SK-N-MC (cell line): Measurements from ENCODE around the gene RNF112.

ENCODE experiments used
- DNase-seq: peaks from one replicate; pipeline ENCODE4 v3.0.0-alpha.2; 2011; ENCODE audit warnings: low read depth, low spot score
- H3K27ac ChIP-seq: fragments of 200-600 bp; sonication (generic); 2 replicates; pipeline ENCODE4 v1.5.1; 2016; ENCODE audit warnings: mixed run types
- H3K36me3 ChIP-seq: fragments of 200-600 bp; sonication (generic); 2 replicates; pipeline ENCODE4 v1.6.1; 2017; ENCODE audit warnings: antibody characterized with exemption, low read length, mixed read lengths; ENCODE audit not compliant: insufficient read depth
- H3K4me3 ChIP-seq: fragments of 200-600 bp; sonication (generic); 2 replicates; pipeline ENCODE4 v1.5.1; 2016
- H3K9ac ChIP-seq: fragments of 200-600 bp; sonication (generic); 2 replicates; pipeline ENCODE4 v1.8.0; 2017; ENCODE audit warnings: mixed run types, mixed read lengths; ENCODE audit not compliant: insufficient read length
- H3K9me3 ChIP-seq: fragments of 200-600 bp; sonication (generic); 2 replicates; pipeline ENCODE4 v1.6.1; 2017; ENCODE audit warnings: low read depth, mild to moderate bottlenecking, antibody characterized with exemption, low read length, moderate library complexity, mixed read lengths
- EZH2 ChIP-seq: fragments of 200-600 bp; sonication (generic); IDR thresholded peaks from one replicate; pipeline ENCODE4 v1.6.1; 2017; ENCODE audit warnings: antibody characterized with exemption
- FOXP2 ChIP-seq: optimal IDR thresholded peaks from 2 replicates; pipeline ENCODE3; 2011; ENCODE audit warnings: mild to moderate bottlenecking, moderate library complexity; ENCODE audit not compliant: insufficient read depth; ENCODE audit errors: extremely low read length, control extremely low read depth
- POLR2AphosphoS5 ChIP-seq: IDR thresholded peaks from 2 replicates; pipeline ENCODE4 v1.6.1; 2012; ENCODE audit warnings: mild to moderate bottlenecking, low read depth, low read length, borderline replicate concordance

The RNF112 gene

DNA sequence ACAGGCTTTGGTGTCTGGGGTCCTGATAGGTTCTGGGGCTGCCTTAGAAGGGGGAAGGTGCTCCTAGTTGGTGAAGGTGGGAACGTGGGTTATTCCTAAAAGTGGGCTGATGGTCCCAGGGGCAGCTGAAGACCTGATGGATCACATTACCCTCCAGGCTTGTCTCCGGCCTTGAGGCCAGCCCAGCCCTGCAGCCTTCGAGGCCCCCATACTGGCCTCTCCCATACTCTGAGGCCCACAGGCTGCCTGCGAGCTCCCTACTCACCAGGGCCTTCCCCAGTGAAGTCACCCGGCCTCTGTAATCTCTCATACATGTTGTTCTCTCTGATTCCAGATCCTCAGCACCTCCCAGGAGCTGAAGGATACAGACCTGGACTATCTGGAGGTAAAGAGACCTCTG lies 2.7 kb downstream of the RNF112 start:
- H3K9me3 ChIP-seq, result no peaks in the 10 kb centered on the region
- H3K36me3 ChIP-seq, result no peaks in the 10 kb centered on the region
- TF ChIP-seq FOXP2, result no peak
- no peak for TF ChIP-seq EZH2
- no peak for TF ChIP-seq POLR2AphosphoS5
- H3K27ac ChIP-seq, result no peak overlapping the region
- H3K9ac ChIP-seq, result no peak overlapping the region
- DNase-seq, result no peak
- no peak overlapping the region for H3K4me3 ChIP-seq

GRCh38 chr17:19414396-19415280 lies 3.6 kb downstream of the RNF112 start:
- Histone ChIP-seq H3K4me3 (no peak overlapping the region), H3K9ac (no peak overlapping the region), H3K27ac (no peak overlapping the region), H3K36me3 (no peaks in the 10 kb centered on the region), H3K9me3 (no peaks in the 10 kb centered on the region)
- no peak for DNase-seq
- TF ChIP-seq EZH2 (no peak), POLR2AphosphoS5 (no peak), FOXP2 (no peak)

GRCh38 chr17:19415311-19415710 lies 4.3 kb downstream of the RNF112 start:
- TF ChIP-seq FOXP2, result no peak
- TF ChIP-seq POLR2AphosphoS5, result no peak
- TF ChIP-seq EZH2, result no peak
- Histone ChIP-seq H3K4me3 (no peak overlapping the region), H3K27ac (no peak overlapping the region), H3K9me3 (no peaks in the 10 kb centered on the region), H3K9ac (no peak overlapping the region), H3K36me3 (no peaks in the 10 kb centered on the region)
- no peak for DNase-seq

GRCh38 chr17:19415806-19416775 lies 5.1 kb downstream of the RNF112 start:
- no peak overlapping the region for H3K27ac ChIP-seq
- H3K36me3 ChIP-seq, result no peaks in the 10 kb centered on the region
- no peak for DNase-seq
- TF ChIP-seq FOXP2, result no peak
- H3K4me3 ChIP-seq, result no peak overlapping the region
- no peaks in the 10 kb centered on the region for H3K9me3 ChIP-seq
- no peak overlapping the region for H3K9ac ChIP-seq

DNA sequence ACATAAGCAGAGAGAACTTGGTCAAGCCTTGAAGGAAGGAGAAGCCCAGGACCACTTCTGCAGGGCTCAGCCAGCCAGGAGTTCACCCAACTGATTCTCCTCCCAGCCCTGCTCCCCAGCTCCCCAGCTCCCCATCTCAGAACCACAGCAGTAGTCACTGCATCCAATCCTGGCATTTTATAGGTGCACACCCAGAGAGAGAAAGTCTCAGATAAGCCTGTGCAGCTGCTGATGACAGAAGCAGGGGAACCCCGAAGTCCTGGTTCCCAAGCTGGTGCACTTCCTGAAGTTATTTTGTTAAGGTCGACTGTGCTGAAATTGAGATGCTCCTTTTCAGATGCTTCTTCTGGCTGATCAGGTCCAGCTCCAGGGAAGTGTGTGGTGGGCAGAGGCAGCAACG lies 6.6 kb downstream of the RNF112 start:
- TF ChIP-seq POLR2AphosphoS5 (no peak), EZH2 (no peak), FOXP2 (no peak)
- Histone ChIP-seq H3K27ac (no peak overlapping the region), H3K4me3 (no peak overlapping the region), H3K9me3 (no peaks in the 10 kb centered on the region), H3K9ac (no peak overlapping the region), H3K36me3 (no peaks in the 10 kb centered on the region)
- DNase-seq, result no peak

DNA sequence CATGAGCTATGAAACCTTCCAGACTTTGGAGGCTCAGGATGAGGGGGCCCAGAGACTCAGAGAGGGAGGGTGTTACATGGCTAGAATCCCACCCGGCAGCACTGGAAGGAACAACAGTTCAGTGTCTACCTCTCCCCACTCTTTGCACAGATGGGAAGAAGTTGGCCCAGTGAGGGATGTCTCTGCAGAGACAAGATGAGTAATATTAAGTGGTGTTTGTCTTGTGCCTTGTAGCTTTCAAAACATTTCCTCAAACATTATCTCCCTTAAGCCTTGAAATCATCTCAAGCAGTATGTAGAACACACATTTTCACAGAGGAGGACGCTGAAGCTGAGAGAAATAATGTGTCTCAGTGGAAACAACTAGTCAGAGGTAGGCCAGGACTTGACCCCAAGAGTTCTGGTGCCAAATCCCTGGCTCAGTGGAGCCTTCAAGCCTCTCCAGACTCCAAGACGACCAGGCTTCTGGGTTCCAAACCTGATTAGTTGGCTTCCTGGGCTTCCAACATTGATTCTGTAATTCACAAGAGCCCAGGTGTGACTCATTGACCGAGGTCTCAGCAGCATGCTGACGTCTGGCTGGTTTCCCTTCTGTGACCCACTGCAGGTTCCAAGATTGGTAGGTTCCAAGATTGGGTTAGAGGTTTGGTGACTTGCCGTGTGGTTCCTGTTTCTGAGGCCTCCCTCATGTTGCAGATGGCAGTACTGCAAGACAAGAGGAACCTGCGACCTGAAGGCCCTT lies 7.4 kb downstream of the RNF112 start:
- Histone ChIP-seq H3K4me3 (no peak overlapping the region), H3K36me3 (no peaks in the 10 kb centered on the region), H3K27ac (no peak overlapping the region), H3K9me3 (no peaks in the 10 kb centered on the region), H3K9ac (no peak overlapping the region)
- no peak for TF ChIP-seq POLR2AphosphoS5
- TF ChIP-seq FOXP2, result no peak
- TF ChIP-seq EZH2, result no peak
- no peak for DNase-seq

DNA sequence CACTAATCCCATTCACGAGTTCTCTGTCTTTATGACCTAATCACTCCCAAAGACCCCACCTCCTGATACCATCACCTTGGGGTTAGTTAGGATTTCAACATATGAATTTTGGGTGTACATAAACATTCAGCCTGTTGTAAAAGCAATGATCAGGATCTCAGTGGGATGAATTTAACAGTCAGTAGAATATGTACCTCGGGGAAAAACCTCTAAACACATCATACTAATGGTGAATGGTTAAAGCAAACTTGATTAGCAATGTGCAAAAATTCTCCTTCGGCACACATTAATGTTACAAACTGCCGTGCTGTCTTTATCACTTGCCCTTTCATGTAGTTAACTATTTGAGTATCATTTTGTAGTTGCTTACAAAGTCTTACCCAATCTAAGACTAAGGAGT lies 10.2 kb downstream of the RNF112 start:
- no peak overlapping the region for H3K4me3 ChIP-seq
- TF ChIP-seq POLR2AphosphoS5 (no peak), FOXP2 (no peak), EZH2 (no peak)
- DNase-seq, result no peak
- H3K9ac ChIP-seq, result no peak overlapping the region
- H3K27ac ChIP-seq, result no peak overlapping the region
- no peaks in the 10 kb centered on the region for H3K36me3 ChIP-seq
- no peaks in the 10 kb centered on the region for H3K9me3 ChIP-seq

GRCh38 chr17:19421926-19422325 lies 10.9 kb downstream of the RNF112 start:
- H3K36me3 ChIP-seq, result no peaks in the 10 kb centered on the region
- DNase-seq, result no peak
- no peak overlapping the region for H3K9ac ChIP-seq
- H3K27ac ChIP-seq, result no peak overlapping the region
- no peaks in the 10 kb centered on the region for H3K9me3 ChIP-seq
- H3K4me3 ChIP-seq, result no peak overlapping the region
- TF ChIP-seq EZH2 (no peak), FOXP2 (no peak), POLR2AphosphoS5 (no peak)
